Fibroblast of villous mesenchyme (primary cell): ENCODE results near the gene BBS9. TPM values are rescaled to one million over a fixed set of nuclear protein-coding genes. Genes with fewer than 3 reads are reported as not detected.

ENCODE experiments used
- DNase-seq: peaks from one replicate; pipeline ENCODE4 v3.0.0-alpha.2; 2010; ENCODE audit warnings: low read depth
- H3K4me3 ChIP-seq: 2 replicates; pipeline ENCODE4 v1.5.1; 2011; ENCODE audit warnings: low read depth, mild to moderate bottlenecking, low read length
- CTCF ChIP-seq: IDR thresholded peaks from 2 replicates; pipeline ENCODE4 v1.5.1; 2012; ENCODE audit warnings: low read depth, mild to moderate bottlenecking, low read length; ENCODE audit not compliant: insufficient read depth
- total RNA-seq: library from RNA; depleted of rRNA; stranded (reverse); fragments of >200 nt; gene quantifications from 2 replicates; pipeline ENCODE4 v1.2.3, GENCODE V29; 2012

Gene BBS9
- total RNA-seq, 1 donor: 20.7 TPM

- TF ChIP-seq CTCF: no peak
- no peak for DNase-seq
- H3K4me3 ChIP-seq: no peak overlapping the region
Observed at GRCh38 chr7:33624215-33624614, 494.9 kb downstream of the BBS9 start.

GRCh38 chr7:33626869-33627268 lies 497.5 kb downstream of the BBS9 start:
- TF ChIP-seq CTCF: no peak
- H3K4me3 ChIP-seq: no peak overlapping the region
- DNase-seq: no peak

GRCh38 chr7:33627741-33628140 lies 498.4 kb downstream of the BBS9 start:
- TF ChIP-seq CTCF: no peak
- H3K4me3 ChIP-seq: no peak overlapping the region
- DNase-seq: no peak

GRCh38 chr7:33628894-33629293 lies 499.5 kb downstream of the BBS9 start:
- H3K4me3 ChIP-seq: no peak overlapping the region
- no peak for TF ChIP-seq CTCF
- DNase-seq: no peak

GRCh38 chr7:33630359-33630758 lies 501.0 kb downstream of the BBS9 start:
- no peak for TF ChIP-seq CTCF
- no peak overlapping the region for H3K4me3 ChIP-seq
- DNase-seq: no peak

GRCh38 chr7:33632322-33632721 lies 503.0 kb downstream of the BBS9 start:
- DNase-seq: no peak
- TF ChIP-seq CTCF: no peak
- H3K4me3 ChIP-seq: no peak overlapping the region

- no peak for DNase-seq
- TF ChIP-seq CTCF: no peak
- H3K4me3 ChIP-seq: no peak overlapping the region
Observed at GRCh38 chr7:33632840-33633525, 503.6 kb downstream of the BBS9 start.
